ENCODE results near the gene HPSE2.
A peak's percentile ranks its signal among the peaks of the same experiment; 100 is the strongest.

The HPSE2 gene

DNA sequence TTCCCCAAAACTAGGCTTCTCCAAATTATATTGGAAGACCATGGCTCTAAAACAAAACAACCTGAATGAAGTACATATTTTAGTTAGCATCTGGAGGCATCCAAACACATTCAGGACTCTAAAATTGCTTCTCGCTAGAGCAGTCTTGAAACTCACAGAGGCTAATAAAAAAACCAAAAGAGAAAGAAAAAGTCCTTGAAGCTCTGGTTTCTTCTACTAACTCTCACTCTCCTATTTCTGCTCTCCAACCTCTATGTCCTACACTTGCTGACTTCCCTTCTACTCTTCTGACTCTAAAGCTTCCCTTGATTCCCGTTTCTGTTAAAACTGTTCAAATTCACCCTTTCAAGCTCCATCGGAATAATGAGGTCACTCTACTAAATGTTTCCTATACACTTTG is 418.3 kb downstream of the HPSE2 start:
- DNase-seq, result no peak

DNA sequence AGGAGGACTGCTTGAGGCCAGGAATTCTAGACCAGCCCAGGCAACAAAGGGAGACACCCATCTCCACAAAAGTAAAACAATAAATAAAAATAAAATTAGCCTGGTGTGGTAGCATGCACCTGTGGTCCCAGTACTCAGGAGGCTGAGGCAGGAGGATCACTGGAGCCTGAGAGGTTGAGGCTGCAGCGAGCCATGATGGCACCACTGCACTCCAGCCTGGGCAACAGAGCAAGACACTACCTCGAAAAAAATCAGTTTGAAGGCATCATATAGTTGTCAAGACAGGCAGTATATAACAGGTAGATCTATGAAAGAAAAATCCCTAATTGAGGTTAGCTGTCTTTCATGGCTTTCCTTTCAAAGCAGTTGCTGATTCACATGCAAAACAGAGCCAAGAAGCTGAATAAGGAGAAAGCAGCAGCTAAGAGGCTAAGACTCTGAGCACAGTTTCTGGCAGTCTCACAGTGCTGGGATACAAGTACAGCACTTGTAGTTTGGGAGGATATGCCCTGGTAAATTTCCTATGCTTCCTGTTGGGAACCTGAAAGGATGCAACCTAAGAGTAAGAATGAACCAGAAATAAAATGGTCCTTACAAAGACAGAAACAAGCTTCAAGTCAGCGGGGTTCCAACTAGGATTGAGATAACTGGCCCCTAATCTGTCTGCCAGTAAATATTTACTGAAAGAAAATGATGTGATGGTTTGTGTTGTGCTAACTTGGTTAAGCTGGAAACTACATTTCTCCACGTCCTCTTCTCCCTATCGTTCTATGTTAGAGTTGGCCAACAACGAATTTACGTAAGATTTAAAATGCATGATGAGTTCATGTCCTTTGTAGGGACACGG is 420.4 kb downstream of the HPSE2 start:
- DNase-seq, result no peak

DNA sequence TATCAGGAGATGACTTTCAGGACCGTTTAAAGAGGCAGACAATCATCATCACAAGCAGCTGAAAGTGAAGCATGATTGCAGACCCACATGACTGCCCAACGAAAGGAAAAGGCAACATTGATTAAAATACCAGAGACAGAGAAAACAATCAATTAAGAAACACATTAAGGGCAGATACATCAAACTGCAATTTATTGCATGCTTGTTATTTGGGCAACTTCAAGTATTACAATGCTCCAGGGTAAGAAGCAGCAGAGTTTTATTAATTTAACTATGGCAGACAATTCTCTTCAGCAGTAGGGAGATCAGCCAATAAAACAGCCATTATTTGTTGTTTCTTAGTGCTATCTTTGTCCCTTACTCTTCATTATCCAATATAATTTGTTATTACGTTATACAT is 421.2 kb downstream of the HPSE2 start:
- no peak for DNase-seq

DNA sequence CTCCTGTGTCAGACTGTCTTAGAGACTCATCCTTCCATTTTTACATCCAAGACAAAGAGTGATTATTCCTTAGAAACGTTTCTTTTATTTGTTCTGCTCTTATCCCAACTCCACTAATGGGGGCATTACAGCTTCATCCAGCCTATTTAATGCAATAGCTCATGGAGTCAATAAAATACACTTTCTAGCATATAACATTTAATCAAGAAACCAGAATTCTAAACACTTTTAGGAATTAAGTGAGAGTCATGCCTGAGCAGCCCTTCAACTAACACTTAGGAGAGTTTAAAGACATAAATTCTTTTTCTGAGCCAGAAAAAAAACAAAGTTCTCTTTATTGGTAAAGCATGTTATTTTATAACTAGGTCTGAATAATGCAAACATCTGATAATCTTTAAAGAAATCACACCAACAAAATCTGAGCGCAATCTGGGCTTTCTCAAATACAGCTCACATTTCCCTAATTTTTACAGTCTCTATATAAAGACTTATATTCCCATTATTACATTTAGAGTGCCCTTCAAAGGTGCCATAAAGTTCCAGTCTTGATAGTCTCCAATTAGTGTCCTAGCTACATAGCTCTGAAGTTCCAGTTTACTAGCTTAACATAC is 427.3 kb downstream of the HPSE2 start:
- no peak for DNase-seq

DNA sequence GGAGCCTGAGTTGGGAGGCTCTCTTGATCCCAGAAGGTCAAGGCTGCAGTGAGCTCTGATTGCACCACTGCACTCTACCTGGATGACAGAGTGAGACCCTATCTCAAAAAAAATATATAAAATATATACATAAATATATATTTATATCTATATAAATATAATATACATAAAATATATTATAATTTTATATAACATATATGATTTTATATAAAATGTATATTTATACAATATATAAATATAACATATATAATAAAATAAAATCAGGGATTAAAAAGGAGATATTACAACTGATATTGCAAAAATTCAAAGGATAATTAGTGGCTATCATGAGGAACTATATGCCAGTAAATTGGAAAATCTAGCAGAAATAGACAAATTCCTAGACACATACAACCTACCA is 435.4 kb downstream of the HPSE2 start:
- DNase-seq, result no peak

DNA sequence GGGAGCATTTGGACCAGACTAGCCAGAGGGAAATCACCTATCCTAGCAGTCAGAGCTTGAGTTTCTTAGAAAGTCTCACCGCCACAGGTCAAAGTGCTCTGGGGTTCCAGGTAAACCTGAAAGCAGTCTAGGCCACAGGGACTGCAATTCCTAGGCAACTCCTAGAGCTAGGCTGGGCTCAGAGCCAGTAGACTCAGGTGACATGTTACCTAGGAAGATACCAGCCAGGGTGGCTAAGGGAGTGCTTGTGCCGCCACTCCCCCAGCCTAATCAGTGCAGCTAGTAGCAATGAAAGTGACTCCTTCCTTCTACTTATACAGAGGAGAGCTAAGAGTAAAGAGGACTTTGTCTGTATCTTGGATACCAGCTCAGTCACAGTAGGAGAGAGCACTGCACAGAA is 440.2 kb downstream of the HPSE2 start:
- no peak for DNase-seq

DNA sequence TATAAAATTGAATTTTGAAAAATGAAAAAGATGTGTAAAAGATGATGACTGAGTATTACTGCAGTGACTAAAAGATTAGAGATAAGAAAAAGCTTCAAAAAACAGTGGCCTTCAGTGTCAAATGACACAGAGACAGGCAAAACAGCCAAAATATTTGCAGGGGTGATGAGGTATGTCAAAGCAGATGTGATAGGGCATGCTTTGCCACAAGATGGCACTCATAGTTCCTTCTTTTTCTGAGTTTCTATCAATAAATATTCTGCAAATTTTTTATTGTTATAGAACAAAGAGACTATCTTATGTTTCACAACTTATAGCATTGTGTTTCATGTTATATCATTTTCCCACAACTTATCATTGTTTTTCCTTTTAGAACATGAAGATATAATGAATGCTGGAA is 444.8 kb downstream of the HPSE2 start:
- no peak for DNase-seq

DNA sequence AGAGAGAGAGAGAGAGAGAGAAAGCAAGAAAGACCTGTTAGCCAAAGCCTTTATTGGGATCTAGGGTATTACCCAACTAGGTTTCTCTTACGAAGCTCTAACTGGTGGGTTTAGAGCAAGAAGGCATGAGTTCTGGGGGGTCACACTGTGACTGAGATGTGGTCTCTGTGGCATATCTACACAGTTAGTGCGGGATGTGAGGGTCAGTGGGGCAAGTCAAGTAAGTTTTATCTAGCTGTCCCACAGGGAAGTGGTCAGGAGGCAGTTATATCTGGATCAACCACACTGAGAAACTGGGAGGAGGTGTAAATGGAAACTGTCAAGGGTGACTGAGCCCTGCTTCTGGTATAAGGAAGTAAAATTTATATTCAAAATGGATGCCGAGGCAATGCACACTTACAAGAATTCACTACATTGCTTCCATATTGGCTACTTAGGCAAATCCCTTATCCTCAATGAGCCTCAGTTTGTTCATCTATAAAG is 457.3 kb downstream of the HPSE2 start:
- no peak for DNase-seq

DNA sequence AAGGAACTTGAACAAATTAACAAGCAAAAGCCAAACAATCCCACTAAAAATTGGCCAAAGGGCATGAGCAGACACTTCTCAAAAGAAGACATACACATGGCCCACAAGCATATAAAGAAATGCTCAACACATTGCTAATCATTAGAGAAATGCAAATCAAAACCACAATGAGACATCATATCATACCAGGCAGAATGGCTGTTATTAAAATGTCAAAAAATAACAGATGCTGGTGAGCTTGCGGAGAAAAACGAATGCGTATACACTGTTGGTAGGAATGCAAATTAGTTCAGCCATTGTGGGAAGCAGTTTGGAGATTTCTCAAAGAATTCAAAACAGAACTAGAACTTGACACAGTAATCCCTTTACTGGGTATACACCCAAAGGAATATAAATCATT is 477.2 kb downstream of the HPSE2 start:
- no peak for DNase-seq

DNA sequence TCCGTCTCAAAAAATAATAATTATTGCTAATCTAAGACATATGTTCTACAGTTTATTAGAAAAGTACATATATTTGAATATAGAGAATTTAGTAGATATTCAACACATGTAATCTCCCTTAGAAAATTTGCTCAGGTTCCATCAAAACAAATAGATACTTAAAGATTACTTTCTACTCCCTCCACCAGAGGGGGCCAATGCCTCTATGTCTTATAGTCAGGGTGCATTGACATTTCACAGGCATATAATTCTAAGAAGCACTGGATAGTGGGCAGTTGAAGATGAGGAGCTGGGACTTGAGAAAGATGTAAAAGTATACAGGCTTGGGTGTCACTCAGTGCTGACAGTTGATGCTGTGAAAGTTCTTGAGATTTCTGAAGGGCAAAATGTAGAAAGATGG is 487.4 kb downstream of the HPSE2 start:
- DNase-seq, result no peak

DNA sequence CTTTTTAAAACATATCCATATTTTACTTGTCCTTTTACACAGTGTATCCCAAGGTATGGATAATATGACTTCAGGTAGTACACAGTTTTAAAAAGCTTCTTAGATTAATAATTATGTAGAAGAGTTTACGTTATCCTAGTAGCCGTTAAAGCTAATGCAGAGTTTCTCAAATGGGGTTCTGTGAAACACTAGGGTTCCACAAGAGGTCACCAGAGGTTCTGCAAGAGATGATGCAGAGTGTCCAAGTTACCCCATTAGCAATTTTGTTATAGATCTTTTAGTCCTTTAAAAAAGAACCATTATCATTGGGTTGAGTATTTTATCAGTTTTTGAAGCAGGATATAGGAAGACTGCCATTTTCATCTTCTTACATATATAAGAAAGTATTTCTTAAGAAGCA is 490.0 kb downstream of the HPSE2 start:
- no peak for DNase-seq

DNA sequence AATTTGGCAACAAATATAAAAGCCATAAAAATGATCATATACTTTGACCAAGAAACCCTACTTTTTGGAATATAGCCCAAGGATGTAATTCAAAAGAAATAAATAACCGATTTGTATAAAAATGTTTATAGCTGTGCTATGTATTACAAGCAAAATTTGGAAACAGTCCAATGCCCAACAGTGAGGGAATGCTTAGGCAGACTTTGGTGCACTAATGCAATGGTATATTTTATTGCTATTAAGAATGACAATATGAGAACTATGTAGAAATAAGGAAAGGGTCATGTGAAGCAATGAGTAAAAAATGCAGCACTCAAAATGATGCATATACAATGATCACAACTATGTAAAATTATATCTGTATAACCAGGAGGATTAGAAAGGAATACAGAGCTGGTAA is 515.1 kb downstream of the HPSE2 start:
- no peak for DNase-seq

DNA sequence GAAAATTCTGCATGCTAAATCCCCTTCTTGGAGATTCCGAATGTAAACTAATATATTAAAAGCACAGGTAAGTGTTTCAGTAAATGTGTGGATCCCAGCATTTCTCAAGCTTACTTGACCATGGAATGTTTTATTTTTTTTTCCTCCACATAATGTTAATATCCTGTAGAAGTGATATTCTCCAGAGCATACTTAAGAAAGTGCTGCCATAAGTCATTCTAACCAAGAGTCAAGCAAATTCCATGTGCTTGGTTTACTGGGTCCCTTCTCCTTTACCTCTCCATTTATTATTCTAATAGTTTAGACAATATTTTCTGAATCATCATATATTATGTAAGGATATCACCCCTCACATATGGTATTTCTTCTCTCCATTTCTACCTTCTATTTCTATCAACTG is 522.1 kb downstream of the HPSE2 start:
- no peak for DNase-seq

DNA sequence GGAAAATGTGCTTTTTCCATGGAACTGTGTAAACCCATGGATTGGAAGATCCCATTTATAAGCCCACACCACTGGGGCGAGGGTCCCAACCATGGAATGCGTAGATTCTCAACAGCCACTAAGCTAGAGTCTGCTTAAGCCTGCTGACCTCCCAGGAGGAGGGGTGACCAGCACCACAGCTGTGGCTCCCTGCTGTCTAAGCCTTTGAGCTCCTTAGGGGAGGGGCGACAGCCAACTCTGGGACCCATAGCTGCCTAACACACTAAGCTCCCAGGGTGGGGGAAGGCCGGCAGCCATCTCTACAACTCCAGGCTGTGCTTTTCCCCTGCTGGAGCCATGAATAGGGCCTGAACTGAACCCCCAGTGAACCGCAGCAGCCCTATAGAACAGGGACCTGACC is 539.1 kb downstream of the HPSE2 start:
- no peak for DNase-seq

DNA sequence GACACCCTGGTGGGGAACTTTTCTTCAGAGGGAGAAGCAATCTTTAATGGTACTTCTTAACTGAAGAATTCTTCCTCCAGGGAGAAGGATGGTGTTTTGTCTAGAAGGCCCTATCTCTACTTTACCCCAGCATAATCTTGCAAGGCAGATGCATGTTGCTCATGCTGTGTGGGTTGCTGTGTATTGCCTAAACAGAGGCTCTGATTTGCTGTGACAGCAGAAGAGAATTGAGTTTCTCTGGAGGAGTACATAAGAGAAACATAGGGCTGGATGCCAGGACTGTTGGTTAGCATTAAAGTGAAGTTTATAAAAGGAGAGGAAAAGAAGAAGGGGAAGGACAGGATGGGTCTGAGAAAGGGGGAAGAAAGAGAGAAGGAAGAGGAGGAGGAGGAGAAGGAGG is 540.8 kb downstream of the HPSE2 start:
- no peak for DNase-seq

DNA sequence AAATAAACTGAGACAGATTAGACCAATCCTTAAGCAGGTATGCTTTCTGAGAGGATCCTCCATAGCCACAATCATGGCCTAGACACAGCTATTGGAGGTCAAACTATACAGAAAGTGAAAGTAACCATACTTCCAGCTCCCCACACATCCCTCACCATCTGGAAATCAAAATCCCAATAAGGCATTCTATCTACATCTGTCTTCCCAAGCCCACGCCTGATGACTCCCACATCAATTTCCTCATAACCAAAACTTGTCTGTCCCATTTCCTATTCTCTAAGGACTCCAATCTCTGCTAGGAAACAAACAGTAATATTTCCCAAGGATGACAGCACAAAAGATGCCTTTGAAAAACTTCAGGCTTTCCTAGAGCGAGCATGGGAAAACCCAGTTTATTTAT is 541.6 kb downstream of the HPSE2 start:
- no peak for DNase-seq

DNA sequence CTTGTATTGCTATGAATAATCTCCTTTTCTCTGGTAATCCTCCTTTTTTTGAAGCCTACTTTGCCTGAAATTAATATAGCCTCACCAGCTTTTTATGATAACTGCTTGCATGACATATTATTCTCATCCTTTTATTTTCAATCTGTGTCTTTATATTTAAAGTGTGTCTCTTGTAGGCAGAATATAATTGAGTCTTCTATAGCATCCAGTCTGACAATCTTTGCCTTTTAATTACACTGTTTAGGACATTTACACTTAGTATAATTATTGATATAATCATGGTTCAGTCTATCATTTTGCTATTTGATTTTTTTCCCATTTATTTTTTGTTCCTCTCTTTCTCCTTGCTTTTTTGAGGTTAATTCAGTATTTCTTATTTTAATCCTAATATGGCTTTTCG is 548.0 kb downstream of the HPSE2 start:
- no peak for DNase-seq

DNA sequence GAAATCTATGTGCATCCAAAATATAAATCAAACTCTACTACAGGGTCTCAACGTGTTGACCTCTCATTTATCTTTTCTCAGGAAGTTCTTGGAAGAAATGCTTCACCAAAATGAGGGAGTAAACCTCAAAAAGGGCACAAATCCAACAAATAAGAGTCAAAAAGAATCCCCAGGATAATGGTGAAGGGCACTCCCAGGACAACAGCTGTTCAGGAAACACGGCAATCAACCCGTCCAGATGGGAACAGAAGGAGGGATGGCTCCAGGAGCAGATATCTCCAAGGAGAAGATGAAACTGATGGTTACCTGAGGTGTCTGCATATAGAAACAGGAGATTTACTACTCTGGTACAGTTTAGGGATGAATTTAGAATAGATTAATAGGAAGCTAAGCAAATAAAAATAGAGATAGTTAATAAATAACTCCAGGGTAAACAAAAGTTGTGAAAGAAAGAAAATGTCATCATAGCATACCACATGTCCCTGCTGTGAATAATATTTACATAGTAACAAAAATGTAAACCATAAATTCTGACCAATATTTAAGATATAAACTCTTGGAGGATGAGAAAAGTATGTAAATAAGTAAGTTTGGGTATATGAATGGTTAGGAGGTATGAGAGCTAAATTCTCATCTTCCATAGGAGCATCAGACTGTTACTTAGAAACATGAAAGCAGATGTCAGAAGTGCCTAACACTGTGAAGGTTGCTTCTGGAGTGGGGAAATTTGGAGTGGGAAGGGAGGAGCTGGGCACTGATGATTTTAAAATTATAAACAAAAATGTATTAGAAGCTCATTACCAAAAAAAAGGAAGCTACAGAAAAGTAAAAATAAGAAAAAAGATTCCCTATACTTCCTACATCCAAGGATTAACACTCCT is 551.4 kb downstream of the HPSE2 start:
- DNase-seq, result no peak

DNA sequence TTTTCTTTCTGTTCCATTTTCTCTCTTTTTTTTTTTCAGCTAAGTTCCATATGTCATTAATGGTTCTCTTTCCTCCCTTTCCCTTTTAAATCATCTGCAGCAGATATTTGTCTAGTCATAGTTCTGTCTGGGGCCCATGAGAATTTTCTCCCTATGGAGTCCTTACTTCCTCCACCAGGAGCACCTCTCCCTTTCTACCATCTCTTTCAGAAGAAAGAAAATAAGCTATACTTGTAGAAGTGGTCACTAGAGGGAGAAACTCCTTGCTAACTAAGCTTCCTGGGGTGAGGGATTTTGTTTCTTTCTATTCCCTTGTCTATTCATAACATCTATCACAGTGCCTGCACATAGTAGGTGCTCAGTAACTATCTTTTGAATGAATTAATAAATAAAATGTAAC is 558.8 kb downstream of the HPSE2 start:
- no peak for DNase-seq

DNA sequence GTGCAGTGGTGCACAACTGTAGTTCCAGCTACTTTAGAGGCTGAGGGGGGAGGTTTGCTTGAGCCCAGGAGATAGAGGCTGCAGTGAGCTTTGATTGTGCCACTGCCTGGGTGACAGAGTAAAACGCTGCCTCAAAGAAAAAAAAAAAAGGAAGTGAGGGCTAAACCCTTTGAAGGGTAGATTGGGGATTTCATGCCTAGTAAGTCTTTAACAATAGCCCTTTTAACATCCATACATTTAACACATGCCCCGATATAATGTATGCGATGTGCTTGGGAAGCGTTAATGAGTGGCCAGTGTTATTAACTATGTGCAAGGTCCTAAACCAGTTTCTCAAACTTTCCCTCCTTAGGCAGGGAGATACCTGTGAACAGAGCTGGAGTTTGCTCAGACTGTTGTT is 559.8 kb downstream of the HPSE2 start:
- no peak for DNase-seq

DNA sequence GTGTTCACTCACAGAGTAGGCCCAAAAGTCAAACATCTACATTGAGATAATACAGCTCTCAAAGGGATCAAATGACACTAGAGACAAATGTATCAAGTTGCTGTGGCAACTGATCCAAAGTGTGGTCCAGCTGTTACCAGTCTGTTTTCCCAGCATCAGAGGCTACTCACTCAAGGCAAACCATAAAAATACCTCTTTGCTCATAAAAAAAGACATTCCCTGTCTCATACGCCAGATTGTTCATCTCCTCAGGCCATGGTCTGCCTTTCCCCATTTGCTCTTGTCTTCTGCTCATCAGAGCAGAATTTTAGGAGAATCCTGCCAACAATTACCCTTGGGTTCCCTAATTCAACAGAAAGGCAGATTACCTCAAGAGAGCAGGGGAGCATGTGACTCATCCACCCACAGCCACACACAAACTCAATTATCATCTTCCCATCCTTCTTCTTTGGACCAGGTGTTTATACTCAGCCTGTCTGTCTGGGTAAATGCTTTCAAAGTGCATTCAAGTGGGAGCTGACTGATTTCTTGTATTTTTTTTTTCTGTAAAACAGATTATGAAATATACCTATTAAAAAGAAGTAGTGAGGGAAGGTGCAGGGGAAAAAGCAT is 562.4 kb downstream of the HPSE2 start:
- DNase-seq, result peak; percentile 35

DNA sequence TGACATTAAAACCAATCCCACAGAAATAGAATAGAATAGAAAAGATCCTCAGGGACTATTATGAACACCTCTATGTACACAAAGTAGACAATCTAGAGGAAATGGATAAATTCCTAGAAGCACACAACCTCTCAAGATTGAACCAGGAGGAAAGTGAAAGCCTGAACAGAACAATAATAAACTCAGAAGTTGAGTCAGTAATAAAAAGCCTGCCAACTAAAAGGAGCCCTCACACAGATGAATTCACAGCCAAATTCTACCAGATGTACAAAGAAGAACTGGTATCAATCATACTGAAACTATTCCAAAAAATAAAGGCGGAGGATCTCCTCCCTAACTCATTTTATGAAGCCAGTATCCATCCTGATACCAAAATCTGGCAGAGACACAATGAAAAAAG is 568.6 kb downstream of the HPSE2 start:
- DNase-seq, result no peak

DNA sequence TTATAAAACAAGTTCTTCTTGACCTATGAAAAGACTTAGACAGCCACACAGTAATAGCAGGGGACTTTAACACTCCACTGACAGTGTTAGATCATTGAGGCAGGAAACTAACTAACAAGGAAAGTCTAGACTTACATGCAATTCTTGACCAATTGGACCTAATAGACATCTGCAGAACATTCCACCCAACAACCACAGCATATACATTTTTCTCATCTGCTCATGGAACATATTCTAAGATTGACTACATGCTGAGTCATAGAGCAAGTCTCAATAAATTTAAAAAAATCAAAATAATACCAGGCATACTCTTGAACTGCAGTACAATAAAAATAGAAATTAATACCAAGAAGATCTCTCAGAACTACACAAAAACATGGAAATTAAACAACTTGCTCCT is 569.4 kb downstream of the HPSE2 start:
- DNase-seq, result no peak
